Stimulated activated CD8-positive, alpha-beta memory T cell treated with anti-CD3 and anti-CD28 coated beads, Interleukin-4, amount 100 ng/mL, for 48 hours (primary cell): ENCODE data around the gene GFRA1.

Source experiments
- DNase-seq: peaks from one replicate; pipeline ENCODE4 v3.0.0-alpha.2; 2020

GFRA1 gene

GRCh38 chr10:116270771-116271592 lies 2.0 kb downstream of the GFRA1 start:
- no peak for DNase-seq

GRCh38 chr10:116270126-116270770 lies 2.8 kb downstream of the GFRA1 start:
- no peak for DNase-seq

- no peak for DNase-seq
These were observed 3.4 kb downstream of the GFRA1 start for GRCh38 chr10:116269619-116270018.

GRCh38 chr10:116268976-116269375 lies 4.0 kb downstream of the GFRA1 start:
- DNase-seq = no peak

GRCh38 chr10:116265686-116266085 lies 7.3 kb downstream of the GFRA1 start:
- no peak for DNase-seq

GRCh38 chr10:116263870-116264655 lies 8.9 kb downstream of the GFRA1 start:
- no peak for DNase-seq

GRCh38 chr10:116262678-116263077 lies 10.3 kb downstream of the GFRA1 start:
- no peak for DNase-seq

GRCh38 chr10:116260599-116260998 lies 12.4 kb downstream of the GFRA1 start:
- no peak for DNase-seq

GRCh38 chr10:116259638-116260037 lies 13.4 kb downstream of the GFRA1 start:
- DNase-seq = no peak

- no peak for DNase-seq
These were observed 15.2 kb downstream of the GFRA1 start for GRCh38 chr10:116257785-116258184.

GRCh38 chr10:116256752-116257259 lies 16.2 kb downstream of the GFRA1 start:
- DNase-seq = no peak

- DNase-seq = no peak
These were observed 16.9 kb downstream of the GFRA1 start for GRCh38 chr10:116255886-116256751.

- no peak for DNase-seq
These were observed 18.4 kb downstream of the GFRA1 start for GRCh38 chr10:116254422-116255155.

- DNase-seq = no peak
These were observed 19.3 kb downstream of the GFRA1 start for GRCh38 chr10:116253716-116254115.

- no peak for DNase-seq
These were observed 21.2 kb downstream of the GFRA1 start for GRCh38 chr10:116251602-116252395.

- DNase-seq = no peak
These were observed 25.3 kb downstream of the GFRA1 start for GRCh38 chr10:116247691-116248090.

GRCh38 chr10:116246263-116246662 lies 26.7 kb downstream of the GFRA1 start:
- DNase-seq = no peak

- DNase-seq = no peak
These were observed 27.9 kb downstream of the GFRA1 start for GRCh38 chr10:116245156-116245555.

- no peak for DNase-seq
These were observed 31.2 kb downstream of the GFRA1 start for GRCh38 chr10:116241642-116242410.

GRCh38 chr10:116241085-116241484 lies 31.9 kb downstream of the GFRA1 start:
- DNase-seq = no peak
